ENCODE data around the gene COX5A. TPM values are rescaled to one million over a fixed set of nuclear protein-coding genes. Genes with fewer than 3 reads are reported as not detected.

COX5A gene
- total and polyA plus RNA-seq, 12 donors = 60.9 to 330 (median 153) TPM

- WGBS, 4 donors = 0 to 1% (median 1%) methylated on average over 10 to 83 of the region's 83 CpGs; no CpG with 5 or more reads in 1 of the 4 donors
- DNase-seq = peak; percentile 81 to 89 (median 86)
- TF ChIP-seq CTCF (IDR thresholded peaks at IDR 0.05) (peak in 1 of 6 experiments; percentile 0), POLR2A (IDR thresholded peaks at IDR 0.05) (peak; percentile 61 to 66)
- peaks cover 18 to 51% of the 10 kb centered on the region in 2 donors for H3K4me1 ChIP-seq (replicated peaks in 1 of 2)
- H3K27ac ChIP-seq = peak within 1 kb of the TSS; percentile 20 to 94 (median 83)
- H3K27me3 ChIP-seq = no peaks in the 10 kb centered on the region
- no peaks in the 10 kb centered on the region for H3K9me3 ChIP-seq (replicated peaks in 1 of 3)
- no peaks in the 10 kb centered on the region for H3K36me3 ChIP-seq (replicated peaks in 1 of 2)
- intact Hi-C loops (cut with DNase I) = loop anchor here in 1 of 2 donors (10.0 kb wide), 1 partner anchor 322 kb away; no protein-coding TSS in a partner anchor
- peak within 1 kb of the TSS in 3 of 4 donors; percentile 16 to 74 (median 54) for H3K4me3 ChIP-seq
These were observed 19.0 kb upstream of the COX5A start, which contains the start of gene RPP25 for GRCh38 chr15:74956648-74957475. Gene RPP25 (minus strand): TSS chr15:74956772. CDS start chr15:74956583, 189 bp downstream.

GRCh38 chr15:74955796-74956647 is 18.1 kb upstream of the COX5A start:
- TF ChIP-seq POLR2A (IDR thresholded peaks at IDR 0.05) (no peak), CTCF (IDR thresholded peaks at IDR 0.05) (peak in 5 of 6 experiments; percentile 21 to 53 (median 42))
- 17 to 71% (median 36%) methylated on average over 4 to 88 of the region's 88 CpGs for WGBS, 4 donors

GRCh38 chr15:74955017-74955416 is 17.1 kb upstream of the COX5A start:
- intact Hi-C loops (cut with DNase I) = loop anchor here in 1 of 2 donors (10.0 kb wide), 1 partner anchor 320 kb away; no protein-coding TSS in a partner anchor
- 27 to 45% (median 33%) methylated on average over 7 to 8 of the region's 8 CpGs for WGBS, 4 donors
- no peak for TF ChIP-seq CTCF (IDR thresholded peaks at IDR 0.05)
- TF ChIP-seq POLR2A (IDR thresholded peaks at IDR 0.05) = no peak
- Histone ChIP-seq H3K4me3 (peak overlapping the region in 1 of 4 donors; percentile 74), H3K27ac (peak overlapping the region; percentile 20 to 94 (median 83)), H3K27me3 (no peaks in the 10 kb centered on the region), H3K36me3 (replicated peaks in 1 of 2) (no peaks in the 10 kb centered on the region), H3K9me3 (replicated peaks in 1 of 3) (no peaks in the 10 kb centered on the region), H3K4me1 (replicated peaks in 1 of 2) (peaks cover 18 to 52% of the 10 kb centered on the region in 2 donors)
- DNase-seq = peak in 2 of 7 donors; percentile 27 to 33

More at GRCh38 chr15:74955796-74956647, 18.1 kb upstream of the COX5A start:
- H3K36me3 ChIP-seq (replicated peaks in 1 of 2) = no peaks in the 10 kb centered on the region
- peak overlapping the region in 2 of 4 donors; percentile 54 to 74 for H3K4me3 ChIP-seq
- intact Hi-C loops (cut with DNase I) = loop anchor here in 1 of 2 donors (10.0 kb wide), 1 partner anchor 321 kb away; no protein-coding TSS in a partner anchor
- H3K27ac ChIP-seq = peak overlapping the region; percentile 20 to 94 (median 83)
- no peaks in the 10 kb centered on the region for H3K9me3 ChIP-seq (replicated peaks in 1 of 3)
- DNase-seq = peak; percentile 80 to 91 (median 82)
- H3K27me3 ChIP-seq = no peaks in the 10 kb centered on the region
- peaks cover 18 to 51% of the 10 kb centered on the region in 2 donors for H3K4me1 ChIP-seq (replicated peaks in 1 of 2)
